ENCODE measurements around the gene P4HA2. TPM values are rescaled to one million over a fixed set of nuclear protein-coding genes. Genes with fewer than 3 reads are reported as not detected.

Gene P4HA2
- total and polyA plus RNA-seq, 9 of the 15 experiments (the other 6 are each of a cell fraction or from before 2014, with no cell fraction given) = 9.6 to 50.0 (median 12.7) TPM

GRCh38 chr5:132179405-132179804 lies 48.2 kb downstream of the P4HA2 start:
- peak overlapping the region; percentile 29; the same call in 1 of the 2 replicates for H2AFZ ChIP-seq (ENCODE audit: low read depth, low read length)
- no peaks in the 10 kb centered on the region for H3K27me3 ChIP-seq (ENCODE audit: control insufficient read depth in 2 of 2, insufficient read depth in 2 of 2, low read length in 2 of 2)
- FAIRE-seq = no peak
- no peaks in the 10 kb centered on the region for H4K20me1 ChIP-seq (replicated peaks; ENCODE audit: control insufficient read depth, insufficient read depth, low read length)
- CTCF ChIA-PET (ENCODE audit: low intra/inter-chr PET ratio) = interaction anchor here (0.5 to 2.4 kb wide), 3 partner anchors 12 to 114 kb away, joined by 3 to 11 read pairs (median 4); no protein-coding TSS in a partner anchor
- H3K9me1 ChIP-seq (ENCODE audit: control insufficient read depth, insufficient read depth, low read length) = no peaks in the 10 kb centered on the region
- H3K4me3 ChIP-seq = no peak overlapping the region
- intact Hi-C loops (cut with micrococcal nuclease) (no loop called here), in situ Hi-C loops (cut with MboI) (loop anchor here (5.0 kb wide), 1 partner anchor 112 kb away; no protein-coding TSS in a partner anchor)
- H3K9ac ChIP-seq (ENCODE audit: insufficient read depth in 1 of 2, low read depth in 2 of 2, low read length in 2 of 2) = peak overlapping the region; percentile 21 to 73; a peak in 3 of 4 replicates
- ATAC-seq = no peak
- POLR2A ChIA-PET = interaction anchor here (0.6 to 1.3 kb wide), 2 partner anchors 301 to 493 kb away, joined by 3 to 4 read pairs; no protein-coding TSS in a partner anchor
- peak overlapping the region; percentile 82 for H3K27ac ChIP-seq (ENCODE audit: extremely low read depth, low read depth, low read length)
- peaks cover 25% of the 10 kb centered on the region for H3K79me2 ChIP-seq (ENCODE audit: control insufficient read depth, insufficient read depth, low read length)
- 11% methylated on average over 3 of the region's 3 CpGs for WGBS (ENCODE audit: insufficient coverage, low coverage, missing lambda C conversion rate)
- 0 out of 2 replicates have a peak, but pooled peaks have one; percentile 50 for TF ChIP-seq BACH1 (tag; IDR thresholded peaks at IDR 0.05)
- TF ChIP-seq MEIS2 (IDR thresholded peaks at IDR 0.05; ENCODE audit: partially characterized antibody) = peak; percentile 30
- no peak for TF ChIP-seq CHAMP1 (IDR thresholded peaks at IDR 0.05)
- TF ChIP-seq RNF2 (IDR thresholded peaks at IDR 0.05) = 0 out of 2 replicates have a peak, but pooled peaks have one; percentile 11
- no peak for TF ChIP-seq ZC3H4 (CRISPR knock-in tag; IDR thresholded peaks at IDR 0.05; ENCODE audit: borderline replicate concordance)
- peak in 1 of 4 experiments; percentile 33 for DNase-seq (ENCODE audit: extremely low read depth in 1 of 4, low spot score in 3 of 4)
- H3K4me1 ChIP-seq (replicated peaks in 1 of 2; ENCODE audit: control insufficient read depth in 2 of 2, insufficient read depth in 2 of 2, low read length in 2 of 2) = peaks cover 16 to 37% of the 10 kb centered on the region in 2 experiments
- peaks cover 5% of the 10 kb centered on the region; the same call in 1 of the 3 replicates for H3K36me3 ChIP-seq (ENCODE audit: control insufficient read depth, insufficient read depth, low read length)
- H3K4me2 ChIP-seq (ENCODE audit: insufficient read depth, low read length) = peak overlapping the region; percentile 87
- no TSS peak for BruUV-seq (replicated peaks)
- H3K9me3 ChIP-seq (replicated peaks; ENCODE audit: control insufficient read depth, insufficient read depth, low read depth, low read length) = no peaks in the 10 kb centered on the region

All from K562 (cell line).